Measurements from ENCODE around the gene LRRC75B.
"Not testable (repeated sequence)": the region's sequence is repeated elsewhere in the genome, so short reads cannot be mapped to it uniquely, and the experiment has no call there.

LRRC75B gene

GRCh38 chr22:24599514-24599913 lies 6.6 kb upstream of the LRRC75B start:
- in situ Hi-C loops (cut with MboI; ENCODE audit: low pct_unique_long_range_greater_than_20kb, low sequenced_read_pairs, unreplicated experiment), result no loop called here
- TF ChIP-seq CTCF (IDR thresholded peaks at IDR 0.05; ENCODE audit: extremely low read depth, insufficient read depth, missing control alignments), result no peak
- DNase-seq (ENCODE audit: low spot score), result no peak

- in situ Hi-C loops (cut with MboI; ENCODE audit: low pct_unique_long_range_greater_than_20kb, low sequenced_read_pairs, unreplicated experiment); DNase-seq (ENCODE audit: low spot score): not testable (repeated sequence)
These were observed 4.2 kb upstream of the LRRC75B start for GRCh38 chr22:24597076-24597475.

GRCh38 chr22:24595863-24596262 lies 3.0 kb upstream of the LRRC75B start:
- in situ Hi-C loops (cut with MboI; ENCODE audit: low pct_unique_long_range_greater_than_20kb, low sequenced_read_pairs, unreplicated experiment), result no loop called here
- DNase-seq (ENCODE audit: low spot score), result no peak

GRCh38 chr22:24595228-24595627 lies 2.4 kb upstream of the LRRC75B start:
- no peak for TF ChIP-seq CTCF (IDR thresholded peaks at IDR 0.05; ENCODE audit: extremely low read depth, insufficient read depth, missing control alignments)
- DNase-seq (ENCODE audit: low spot score), result no peak
- in situ Hi-C loops (cut with MboI; ENCODE audit: low pct_unique_long_range_greater_than_20kb, low sequenced_read_pairs, unreplicated experiment), result no loop called here

More at GRCh38 chr22:24595863-24596262, 3.0 kb upstream of the LRRC75B start:
- TF ChIP-seq CTCF (IDR thresholded peaks at IDR 0.05; ENCODE audit: extremely low read depth, insufficient read depth, missing control alignments), result no peak

- in situ Hi-C loops (cut with MboI; ENCODE audit: low pct_unique_long_range_greater_than_20kb, low sequenced_read_pairs, unreplicated experiment), result no loop called here
- no peak for DNase-seq (ENCODE audit: low spot score)
These were observed 1.8 kb upstream of the LRRC75B start for GRCh38 chr22:24594569-24595120.

GRCh38 chr22:24593836-24594568 lies 1.1 kb upstream of the LRRC75B start:
- in situ Hi-C loops (cut with MboI; ENCODE audit: low pct_unique_long_range_greater_than_20kb, low sequenced_read_pairs, unreplicated experiment), result no loop called here
- no peak for DNase-seq (ENCODE audit: low spot score)
- no peak for TF ChIP-seq CTCF (IDR thresholded peaks at IDR 0.05; ENCODE audit: extremely low read depth, insufficient read depth, missing control alignments)

More at GRCh38 chr22:24594569-24595120, 1.8 kb upstream of the LRRC75B start:
- TF ChIP-seq CTCF (IDR thresholded peaks at IDR 0.05; ENCODE audit: extremely low read depth, insufficient read depth, missing control alignments), result no peak

- in situ Hi-C loops (cut with MboI; ENCODE audit: low pct_unique_long_range_greater_than_20kb, low sequenced_read_pairs, unreplicated experiment); DNase-seq (ENCODE audit: low spot score): not testable (repeated sequence)
These were observed 624 bp upstream of the LRRC75B start for GRCh38 chr22:24593559-24593835.
